ENCODE data around the gene ERN2.

DNA sequence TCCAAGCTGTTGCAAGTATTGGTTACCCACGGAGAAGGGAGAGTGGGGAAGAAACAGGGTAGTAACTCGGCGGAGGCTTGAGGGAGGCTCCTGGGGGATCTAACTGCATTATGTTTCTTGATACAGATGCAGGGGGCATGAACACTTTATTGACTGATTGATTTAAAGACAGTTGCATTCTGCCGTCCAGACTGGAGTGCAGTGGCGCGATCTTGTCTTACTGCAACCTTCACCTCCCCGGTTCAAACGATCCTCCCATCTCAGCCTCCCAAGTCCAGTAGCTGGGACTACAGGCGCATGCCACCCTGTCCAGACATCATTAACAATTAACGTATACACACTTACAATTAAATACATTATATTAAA, 15.1 kb upstream of the ERN2 start:
- TF ChIP-seq POLR2A (IDR thresholded peaks at IDR 0.05): no peak
- TF ChIP-seq, protein P1, sequence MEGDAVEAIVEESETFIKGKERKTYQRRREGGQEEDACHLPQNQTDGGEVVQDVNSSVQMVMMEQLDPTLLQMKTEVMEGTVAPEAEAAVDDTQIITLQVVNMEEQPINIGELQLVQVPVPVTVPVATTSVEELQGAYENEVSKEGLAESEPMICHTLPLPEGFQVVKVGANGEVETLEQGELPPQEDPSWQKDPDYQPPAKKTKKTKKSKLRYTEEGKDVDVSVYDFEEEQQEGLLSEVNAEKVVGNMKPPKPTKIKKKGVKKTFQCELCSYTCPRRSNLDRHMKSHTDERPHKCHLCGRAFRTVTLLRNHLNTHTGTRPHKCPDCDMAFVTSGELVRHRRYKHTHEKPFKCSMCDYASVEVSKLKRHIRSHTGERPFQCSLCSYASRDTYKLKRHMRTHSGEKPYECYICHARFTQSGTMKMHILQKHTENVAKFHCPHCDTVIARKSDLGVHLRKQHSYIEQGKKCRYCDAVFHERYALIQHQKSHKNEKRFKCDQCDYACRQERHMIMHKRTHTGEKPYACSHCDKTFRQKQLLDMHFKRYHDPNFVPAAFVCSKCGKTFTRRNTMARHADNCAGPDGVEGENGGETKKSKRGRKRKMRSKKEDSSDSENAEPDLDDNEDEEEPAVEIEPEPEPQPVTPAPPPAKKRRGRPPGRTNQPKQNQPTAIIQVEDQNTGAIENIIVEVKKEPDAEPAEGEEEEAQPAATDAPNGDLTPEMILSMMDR (IDR thresholded peaks at IDR 0.05): no peak

Data from Peyer's patch (tissue), 4 donors.